Activated CD8-positive, alpha-beta memory T cell treated with anti-CD3 and anti-CD28 coated beads for 1 hour (primary cell): ENCODE data around the gene PPIA.
A peak's percentile ranks its signal among the peaks of the same experiment; 100 is the strongest.
"Not testable (repeated sequence)": the region's sequence is repeated elsewhere in the genome, so short reads cannot be mapped to it uniquely, and the experiment has no call there.

Experiments used
- DNase-seq, 2 donors: peaks; one replicate each; pipeline ENCODE4 v3.0.0-alpha.2; 2020; ENCODE audit warnings: low read depth in 1 of 2; ENCODE audit errors: extremely low read depth in 1 of 2

Gene PPIA

GRCh38 chr7:44819292-44819691 lies 22.8 kb downstream of the PPIA start:
- DNase-seq: no peak

- no peak for DNase-seq
Measured at GRCh38 chr7:44823255-44823781, 26.8 kb downstream of the PPIA start.

GRCh38 chr7:44824894-44825526 lies 28.5 kb downstream of the PPIA start:
- DNase-seq: no peak

- no peak for DNase-seq
Measured at GRCh38 chr7:44827567-44827966, 31.1 kb downstream of the PPIA start.

GRCh38 chr7:44838751-44839150 lies 42.3 kb downstream of the PPIA start:
- no peak for DNase-seq

- not testable (repeated sequence) for DNase-seq
Measured at GRCh38 chr7:44842675-44843074, 46.2 kb downstream of the PPIA start.

- not testable (repeated sequence) for DNase-seq
Measured at GRCh38 chr7:44843440-44843839, 47.0 kb downstream of the PPIA start.

GRCh38 chr7:44845451-44845850 lies 49.0 kb downstream of the PPIA start:
- DNase-seq: no peak

- not testable (repeated sequence) for DNase-seq
Measured at GRCh38 chr7:44846390-44846789, 49.9 kb downstream of the PPIA start.

- DNase-seq: no peak
Measured at GRCh38 chr7:44846816-44847508, 50.5 kb downstream of the PPIA start.

- peak; percentile 53 to 76 for DNase-seq
Measured at GRCh38 chr7:44847509-44847919, 51.0 kb downstream of the PPIA start.

GRCh38 chr7:44847920-44848634 lies 51.6 kb downstream of the PPIA start, which contains the start of gene H2AZ2:
Gene H2AZ2, minus strand, starts transcription at chr7:44848087. Its CDS starts 116 bp downstream, at chr7:44847971.
- DNase-seq: peak; percentile 99 to 100

GRCh38 chr7:44849259-44849884 lies 52.9 kb downstream of the PPIA start:
- DNase-seq: no peak

- no peak for DNase-seq
Measured at GRCh38 chr7:44849885-44850544, 53.5 kb downstream of the PPIA start.

GRCh38 chr7:44852590-44852989 lies 56.1 kb downstream of the PPIA start:
- DNase-seq: no peak
